SK-N-SH (cell line): ENCODE measurements around the gene FSIP1. TPM values are rescaled to one million over a fixed set of nuclear protein-coding genes. Genes with fewer than 3 reads are reported as not detected.

Source experiments
- CTCF ChIA-PET: fragments of 300-600, 350-600 bp; formaldehyde crosslinking; extraction: SDS; loops from one replicate; lab custom pipeline; 2021; lab: Yijun Ruan, JAX
- POLR2A ChIA-PET: fragments of 350-600 bp; sonication (Branson Sonifier 250); formaldehyde crosslinking; extraction: SDS; loops from one replicate; lab custom pipeline; 2020; ENCODE audit warnings: antibody characterized with exemption, inconsistent platforms; lab: Yijun Ruan, JAX
- DNase-seq: peaks from one replicate; pipeline ENCODE4 v3.0.0; 2012
- H2AFZ ChIP-seq: fragments of 200-600 bp; sonication (generic); 2 replicates; pipeline ENCODE4 v1.8.1; 2016; ENCODE audit warnings: antibody characterized with exemption, mild to moderate bottlenecking, low read depth
- H3F3A ChIP-seq: fragments of 200-600 bp; sonication (generic); replicated peaks from 2 replicates; pipeline ENCODE3; 2016; ENCODE audit warnings: antibody characterized with exemption, mild to moderate bottlenecking; ENCODE audit not compliant: insufficient read depth
- H3K27ac ChIP-seq, 2 experiments: fragments of 200-500 bp in 1 of 2; fragments of 200-600 bp in 1 of 2; sonication (Bioruptor generic) in 1 of 2; sonication (generic), shearing (Covaris generic) in 1 of 2; 2 replicates each; pipeline versions ENCODE4 v1.5.1 to v1.6.1; 2014 to 2016; ENCODE audit warnings: low read depth in 2 of 2, inconsistent platforms in 1 of 2, low read length in 1 of 2, mild to moderate bottlenecking in 1 of 2, mixed read lengths in 1 of 2
- H3K27me3 ChIP-seq: fragments of 200-600 bp; sonication (generic), shearing (Covaris generic); 2 replicates; pipeline ENCODE4 v1.6.1; 2016; ENCODE audit warnings: mixed run types; ENCODE audit not compliant: insufficient read depth
- H3K36me3 ChIP-seq, 2 experiments: fragments of 200-500 bp in 1 of 2; fragments of 200-600 bp in 1 of 2; sonication (Bioruptor generic) in 1 of 2; sonication (generic) in 1 of 2; replicated peaks in 1 of 2; 2 replicates each; pipeline versions ENCODE3 to v1.5.1; 2014 to 2016; ENCODE audit warnings: low read length in 1 of 2, mild to moderate bottlenecking in 1 of 2; ENCODE audit not compliant: insufficient read depth in 2 of 2, control insufficient read depth in 1 of 2
- H3K4me1 ChIP-seq, 2 experiments: fragments of 200-500 bp in 1 of 2; fragments of 200-600 bp in 1 of 2; sonication (Bioruptor generic) in 1 of 2; sonication (generic), shearing (Covaris generic) in 1 of 2; 2 replicates each; pipeline versions ENCODE4 v1.5.1 to v1.6.1; 2014 to 2016; ENCODE audit warnings: low read depth in 1 of 2, low read length in 1 of 2, mixed run types in 1 of 2; ENCODE audit not compliant: insufficient read depth in 2 of 2, control insufficient read depth in 1 of 2
- H3K4me2 ChIP-seq: fragments of 200-600 bp; sonication (generic), shearing (Covaris generic); 2 replicates; pipeline ENCODE4 v1.6.1; 2017; ENCODE audit warnings: mixed run types
- H3K4me3 ChIP-seq, 2 experiments: fragments of 200-500 bp in 1 of 2; fragments of 200-600 bp in 1 of 2; sonication (Bioruptor generic) in 1 of 2; sonication (generic), shearing (Covaris generic) in 1 of 2; 2 replicates each; pipeline versions ENCODE4 v1.5.1 to v1.8.1; 2014 to 2016; ENCODE audit warnings: low read depth in 2 of 2, inconsistent platforms in 1 of 2, low read length in 1 of 2, mild to moderate bottlenecking in 1 of 2, mixed read lengths in 1 of 2, moderate library complexity in 1 of 2
- H3K79me2 ChIP-seq: fragments of 200-600 bp; sonication (generic); 2 replicates; pipeline ENCODE4 v1.8.1; 2017; ENCODE audit warnings: mild to moderate bottlenecking; ENCODE audit not compliant: insufficient read depth
- H3K9ac ChIP-seq: fragments of 200-600 bp; sonication (generic); 2 replicates; pipeline ENCODE4 v1.6.1; 2017; ENCODE audit warnings: mixed run types
- H3K9me2 ChIP-seq: fragments of 200-600 bp; sonication (generic); 2 replicates; pipeline ENCODE4 v1.6.1; 2017; ENCODE audit warnings: mixed run types
- H3K9me3 ChIP-seq: fragments of 200-600 bp; sonication (generic); 2 replicates; pipeline ENCODE4 v1.6.1; 2017; ENCODE audit warnings: mixed run types, mild to moderate bottlenecking, moderate library complexity
- H4K20me1 ChIP-seq: fragments of 200-600 bp; sonication (generic); 2 replicates; pipeline ENCODE4 v1.6.1; 2017; ENCODE audit warnings: mild to moderate bottlenecking, mixed run types; ENCODE audit not compliant: insufficient read depth
- CTCF ChIP-seq: fragments of 200-600 bp; sonication (generic); IDR thresholded peaks from 2 replicates; pipeline ENCODE4 v1.6.1; 2017; ENCODE audit warnings: antibody characterized with exemption, mild to moderate bottlenecking, moderate library complexity
- ELF1 ChIP-seq: IDR thresholded peaks from 2 replicates; pipeline ENCODE4 v1.4.0; 2012
- EP300 ChIP-seq, 2 experiments: IDR thresholded peaks; 2 replicates each; pipeline versions ENCODE4 v1.4.0 to v1.6.1; 2012; ENCODE audit warnings: borderline replicate concordance in 1 of 2, low read depth in 1 of 2, low read length in 1 of 2
- FOSL2 ChIP-seq: IDR thresholded peaks from 2 replicates; pipeline ENCODE4 v1.4.0; 2012; ENCODE audit warnings: low read depth, mild to moderate bottlenecking, moderate library complexity, borderline replicate concordance
- FOXJ3 ChIP-seq: sonication (generic); formaldehyde crosslinking; IDR thresholded peaks from 2 replicates; pipeline ENCODE4 v1.5.1; 2020; ENCODE audit warnings: mild to moderate bottlenecking, missing genetic modification reagents
- IRF3 ChIP-seq: fragments of 150-350 bp; IDR thresholded peaks from 2 replicates; pipeline ENCODE4 v1.6.1; 2016; ENCODE audit warnings: mild to moderate bottlenecking, low read depth, low read length
- MAX ChIP-seq: IDR thresholded peaks from 2 replicates; pipeline ENCODE4 v1.4.0; 2012; ENCODE audit warnings: low read depth
- POLR2AphosphoS5 ChIP-seq: IDR thresholded peaks from 2 replicates; pipeline ENCODE4 v1.6.1; 2012; ENCODE audit warnings: low read depth, low read length
- RCOR1 ChIP-seq: fragments of 150-350 bp; IDR thresholded peaks from 2 replicates; pipeline ENCODE4 v1.6.1; 2017; ENCODE audit warnings: antibody characterized with exemption, low read length
- RXRA ChIP-seq: IDR thresholded peaks from 2 replicates; pipeline ENCODE4 v1.4.0; 2012; ENCODE audit warnings: low read depth, mild to moderate bottlenecking, borderline replicate concordance
- SIN3A ChIP-seq: IDR thresholded peaks from 2 replicates; pipeline ENCODE4 v1.6.1; 2012; ENCODE audit warnings: low read depth, mild to moderate bottlenecking, low read length, moderate library complexity, borderline replicate concordance
- TAF1 ChIP-seq: IDR thresholded peaks from 2 replicates; pipeline ENCODE4 v1.6.1; 2012; ENCODE audit warnings: low read depth, mild to moderate bottlenecking, low read length, moderate library complexity, borderline replicate concordance
- TCF12 ChIP-seq: IDR thresholded peaks from 2 replicates; pipeline ENCODE4 v1.4.0; 2012
- ZBTB33 ChIP-seq: IDR thresholded peaks from 2 replicates; pipeline ENCODE4 v1.4.0; 2012; ENCODE audit warnings: low read depth, borderline replicate concordance
- WGBS: methylation state at CpG from one replicate; pipeline ENCODE4 v1.1.6; 2017; ENCODE audit warnings: low lambda C conversion rate; 5-methylcytosine and 5-hydroxymethylcytosine counted together
- polyA plus RNA-seq, 3 experiments: library from polyadenylated mRNA; depleted of rRNA; stranded (reverse); fragments of >200 nt; gene quantifications; 2 replicates each; pipeline ENCODE4 v1.2.3, GENCODE V29; 2012

FSIP1 gene
- polyA plus RNA-seq, 1 of the 3 experiments (the other 2 are of a cell fraction) = 0.43 TPM

GRCh38 chr15:39587096-39587721 is 195.4 kb downstream of the FSIP1 start (continued):
- TF ChIP-seq ZBTB33 = no peak
- no peak for TF ChIP-seq RXRA
- no peak for TF ChIP-seq FOSL2

GRCh38 chr15:39586387-39587095 is 196.1 kb downstream of the FSIP1 start:
- 73% methylated on average over 10 of the region's 10 CpGs for WGBS
- Histone ChIP-seq H3F3A (peaks cover 97% of the 10 kb centered on the region), H2AFZ (no peak overlapping the region), H3K4me3 (peak overlapping the region in 1 of 2 experiments; percentile 4; a peak in 1 of 4 replicates), H3K9me2 (no peaks in the 10 kb centered on the region), H3K9me3 (no peaks in the 10 kb centered on the region), H3K27ac (peak overlapping the region in 1 of 2 experiments; percentile 94; a peak in 2 of 4 replicates), H4K20me1 (peaks cover 100% of the 10 kb centered on the region), H3K79me2 (peaks cover 53% of the 10 kb centered on the region), H3K36me3 (peaks cover 94% of the 10 kb centered on the region in 2 experiments), H3K4me1 (peaks cover 3 to 5% of the 10 kb centered on the region in 2 experiments; a peak in 1 of 4 replicates), H3K4me2 (peak overlapping the region; percentile 82; the same call in 1 of the 2 replicates), H3K9ac (peak overlapping the region; percentile 85; the same call in 1 of the 2 replicates), H3K27me3 (no peaks in the 10 kb centered on the region)
- TF ChIP-seq ELF1 (no peak), EP300 (IDR thresholded peaks at IDR 0.05; ENCODE audit: borderline replicate concordance in 1 of 2, low read depth in 1 of 2, low read length in 1 of 2) (no peak), SIN3A (peak; percentile 17; the same call in 1 of the 2 replicates), TCF12 (0 out of 2 replicates have a peak, but pooled peaks have one; percentile 8), CTCF (no peak), TAF1 (no peak), RCOR1 (no peak), MAX (0 out of 2 replicates have a peak, but pooled peaks have one; percentile 22), FOXJ3 (CRISPR knock-in tag) (no peak), POLR2AphosphoS5 (peak; percentile 1), IRF3 (no peak)
- ChIA-PET CTCF (interaction anchor here (0.8 to 1.7 kb wide), 5 partner anchors 8 to 887 kb away, joined by 3 to 7 read pairs (median 3); no protein-coding TSS in a partner anchor), POLR2A (no interaction called here)
- no peak for DNase-seq
